ENCODE results near the gene CKB.

- TF ChIP-seq CTCF (IDR thresholded peaks at IDR 0.05; ENCODE audit: insufficient read depth, low read depth, low read length) (no peak), EZH2 (IDR thresholded peaks at IDR 0.05; ENCODE audit: insufficient read depth, low read length) (no peak)
Measured at GRCh38 chr14:103501921-103502669, 20.5 kb downstream of the CKB start.

Measured in astrocyte (in vitro differentiated cells and primary cell).